Activated CD4-positive, alpha-beta T cell treated with anti-CD3 and anti-CD28 coated beads, Interleukin-2, amount 10 ng/mL, durations not matched to agents 7 days and 5 days (primary cell): ENCODE data around the gene EPHB2. TPM values are rescaled to one million over a fixed set of nuclear protein-coding genes. Genes with fewer than 3 reads are reported as not detected.

Experiments used
- CTCF ChIA-PET: fragments of 350-600 bp; sonication (Branson Sonifier 250); formaldehyde crosslinking; loops from one replicate; lab custom pipeline; 2021; ENCODE audit warnings: antibody characterized with exemption; lab: Charles Lee
- POLR2A ChIA-PET: fragments of 350-600 bp; sonication (Branson Sonifier 250); formaldehyde crosslinking; loops from one replicate; lab custom pipeline; 2021; ENCODE audit warnings: antibody characterized with exemption; lab: Charles Lee
- DNase-seq: peaks from one replicate; pipeline ENCODE4 v3.0.0-alpha.2; 2020
- H3K27ac Mint-ChIP-seq: one replicate; pipeline ENCODE4 v1.8.0; 2021; ENCODE audit warnings: mild to moderate bottlenecking, moderate library complexity, mixed read lengths
- H3K27me3 Mint-ChIP-seq: one replicate; pipeline ENCODE4 v1.8.0; 2021; ENCODE audit warnings: mixed read lengths
- H3K36me3 Mint-ChIP-seq: one replicate; pipeline ENCODE4 v1.8.0; 2021; ENCODE audit warnings: low read depth, mixed read lengths
- H3K4me1 Mint-ChIP-seq: one replicate; pipeline ENCODE4 v1.8.0; 2021; ENCODE audit warnings: mixed read lengths
- H3K4me3 Mint-ChIP-seq: one replicate; pipeline ENCODE4 v1.8.0; 2021; ENCODE audit warnings: mild to moderate bottlenecking, moderate library complexity, mixed read lengths
- H3K9me3 Mint-ChIP-seq: one replicate; pipeline ENCODE4 v1.8.0; 2021; ENCODE audit warnings: mixed read lengths
- total RNA-seq, 2 experiments: library from RNA; stranded (reverse); gene quantifications; one replicate each; pipeline ENCODE4 v1.2.3, GENCODE V29; 2021

The EPHB2 gene
- total RNA-seq, 2 experiments from 2014 or later, result 0.08 TPM; not detected in 1

GRCh38 chr1:22786719-22787489, 76.3 kb downstream of the EPHB2 start:
- H3K36me3 Mint-ChIP-seq, result no peaks in the 10 kb centered on the region
- no peaks in the 10 kb centered on the region for H3K9me3 Mint-ChIP-seq
- ChIA-PET CTCF (no interaction called here), POLR2A (no interaction called here)
- no peak overlapping the region for H3K4me3 Mint-ChIP-seq
- H3K27ac Mint-ChIP-seq, result no peak overlapping the region
- H3K27me3 Mint-ChIP-seq, result peaks cover 5% of the 10 kb centered on the region
- no peaks in the 10 kb centered on the region for H3K4me1 Mint-ChIP-seq
- no peak for DNase-seq

DNA sequence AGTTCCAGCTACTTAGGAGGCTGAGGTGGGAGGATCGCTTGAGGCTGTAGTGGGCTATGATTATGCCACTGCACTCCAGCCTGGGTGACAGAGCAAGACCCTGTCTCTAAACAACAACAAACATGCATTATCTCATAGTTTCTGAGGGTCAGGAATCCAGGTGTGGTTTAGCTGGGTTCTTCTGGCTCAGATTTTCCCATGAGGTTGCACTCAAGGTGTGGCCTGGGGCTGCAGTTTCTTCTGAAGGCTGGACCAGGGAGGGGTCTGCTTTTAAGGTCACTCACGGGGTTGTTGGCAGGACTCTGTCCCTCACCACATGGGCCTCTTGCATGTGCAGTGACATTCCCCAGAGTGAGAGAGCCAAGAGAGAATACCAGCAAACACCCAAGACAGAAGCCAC, 77.0 kb downstream of the EPHB2 start:
- DNase-seq, result no peak
- Mint-ChIP-seq H3K27ac (no peak overlapping the region), H3K4me1 (no peaks in the 10 kb centered on the region), H3K27me3 (peaks cover 5% of the 10 kb centered on the region), H3K9me3 (no peaks in the 10 kb centered on the region), H3K36me3 (no peaks in the 10 kb centered on the region), H3K4me3 (no peak overlapping the region)
- ChIA-PET POLR2A (no interaction called here), CTCF (no interaction called here)

GRCh38 chr1:22788254-22788661, 77.6 kb downstream of the EPHB2 start:
- Mint-ChIP-seq H3K36me3 (no peaks in the 10 kb centered on the region), H3K9me3 (no peaks in the 10 kb centered on the region), H3K27me3 (peaks cover 5% of the 10 kb centered on the region), H3K4me1 (no peaks in the 10 kb centered on the region), H3K4me3 (no peak overlapping the region), H3K27ac (no peak overlapping the region)
- DNase-seq, result no peak
- CTCF ChIA-PET, result no interaction called here
- POLR2A ChIA-PET, result no interaction called here

DNA sequence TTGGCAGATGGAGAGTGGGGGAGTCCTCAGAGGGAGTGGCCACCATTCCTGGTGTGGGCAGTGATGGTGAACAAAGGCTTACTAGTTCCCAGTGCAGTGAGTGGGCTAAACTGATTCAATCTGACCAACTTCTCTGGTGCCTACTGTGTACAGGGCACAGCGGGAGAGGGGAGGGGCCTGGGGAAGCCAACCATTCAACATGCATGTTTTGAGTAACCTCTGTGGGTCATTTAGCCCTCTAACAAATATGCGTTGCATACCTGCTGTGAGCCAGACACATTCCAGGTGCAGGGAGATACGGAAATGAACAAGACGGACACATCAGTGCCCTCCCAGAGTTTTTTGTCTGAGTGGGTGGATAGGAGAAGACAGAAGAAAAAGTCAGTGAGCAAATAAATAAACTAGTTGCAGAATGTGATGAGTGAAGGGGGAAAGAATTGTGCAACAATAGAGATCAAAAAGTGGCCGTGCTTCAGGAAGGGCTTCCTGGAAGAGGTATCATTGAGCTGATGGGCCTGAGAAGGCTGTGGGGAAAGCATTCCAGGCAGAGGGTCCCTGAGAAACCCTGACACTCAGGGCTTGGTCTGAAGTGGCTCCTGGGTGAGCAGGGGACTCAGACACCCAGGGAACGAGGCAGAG, 78.8 kb downstream of the EPHB2 start:
- no peak overlapping the region for H3K27ac Mint-ChIP-seq
- no peak overlapping the region for H3K4me3 Mint-ChIP-seq
- peaks cover 5% of the 10 kb centered on the region for H3K27me3 Mint-ChIP-seq
- no peak for DNase-seq
- H3K4me1 Mint-ChIP-seq, result no peaks in the 10 kb centered on the region
- CTCF ChIA-PET, result interaction anchor here (0.6 kb wide), 1 partner anchor 464 kb away, joined by 3 read pairs; no protein-coding TSS in a partner anchor
- H3K36me3 Mint-ChIP-seq, result no peaks in the 10 kb centered on the region
- POLR2A ChIA-PET, result no interaction called here
- H3K9me3 Mint-ChIP-seq, result no peaks in the 10 kb centered on the region

GRCh38 chr1:22790232-22791008, 79.8 kb downstream of the EPHB2 start:
- peaks cover 5% of the 10 kb centered on the region for H3K27me3 Mint-ChIP-seq
- ChIA-PET CTCF (interaction anchor here (1.4 kb wide), 1 partner anchor 46 kb away, joined by 3 read pairs; no protein-coding TSS in a partner anchor), POLR2A (no interaction called here)
- no peak overlapping the region for H3K4me3 Mint-ChIP-seq
- no peak for DNase-seq
- H3K27ac Mint-ChIP-seq, result no peak overlapping the region
- no peaks in the 10 kb centered on the region for H3K4me1 Mint-ChIP-seq
- H3K9me3 Mint-ChIP-seq, result no peaks in the 10 kb centered on the region
- no peaks in the 10 kb centered on the region for H3K36me3 Mint-ChIP-seq

- Mint-ChIP-seq H3K36me3 (no peaks in the 10 kb centered on the region), H3K27ac (no peak overlapping the region), H3K9me3 (no peaks in the 10 kb centered on the region), H3K27me3 (peaks cover 1% of the 10 kb centered on the region), H3K4me1 (no peaks in the 10 kb centered on the region), H3K4me3 (no peak overlapping the region)
- DNase-seq, result no peak
- CTCF ChIA-PET, result interaction anchor here (1.4 kb wide), 1 partner anchor 44 kb away, joined by 3 read pairs; no protein-coding TSS in a partner anchor
- POLR2A ChIA-PET, result no interaction called here
These were observed 81.2 kb downstream of the EPHB2 start for GRCh38 chr1:22791831-22792347.

GRCh38 chr1:22792396-22793160, 81.9 kb downstream of the EPHB2 start:
- ChIA-PET POLR2A (no interaction called here), CTCF (no interaction called here)
- no peak for DNase-seq
- H3K4me1 Mint-ChIP-seq, result no peaks in the 10 kb centered on the region
- H3K27ac Mint-ChIP-seq, result no peak overlapping the region
- no peaks in the 10 kb centered on the region for H3K36me3 Mint-ChIP-seq
- H3K9me3 Mint-ChIP-seq, result no peaks in the 10 kb centered on the region
- H3K4me3 Mint-ChIP-seq, result no peak overlapping the region
- H3K27me3 Mint-ChIP-seq, result peaks cover 1% of the 10 kb centered on the region

DNA sequence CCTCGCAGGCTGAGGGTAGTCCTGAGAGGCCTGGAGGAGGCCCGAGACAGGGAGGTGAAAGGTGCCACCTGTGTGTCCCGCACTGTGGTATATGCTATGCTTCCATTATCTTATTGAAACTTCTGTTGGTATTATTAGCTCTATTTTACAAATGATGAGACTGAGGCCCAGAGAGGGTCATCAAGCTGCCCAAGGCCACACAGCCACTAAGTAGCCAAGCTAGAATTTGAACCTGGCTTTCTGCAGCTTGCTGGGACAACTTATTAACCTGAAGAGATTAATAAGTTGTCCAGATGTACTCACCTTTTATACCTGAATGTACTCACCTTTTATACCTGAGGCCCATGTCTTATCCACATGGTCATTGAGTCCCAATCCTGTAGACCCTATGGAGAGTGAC, 83.0 kb downstream of the EPHB2 start:
- ChIA-PET POLR2A (no interaction called here), CTCF (no interaction called here)
- H3K27me3 Mint-ChIP-seq, result peaks cover 1% of the 10 kb centered on the region
- no peaks in the 10 kb centered on the region for H3K4me1 Mint-ChIP-seq
- no peak for DNase-seq
- H3K4me3 Mint-ChIP-seq, result no peak overlapping the region
- H3K36me3 Mint-ChIP-seq, result no peaks in the 10 kb centered on the region
- no peak overlapping the region for H3K27ac Mint-ChIP-seq
- H3K9me3 Mint-ChIP-seq, result no peaks in the 10 kb centered on the region

GRCh38 chr1:22794647-22795365, 84.2 kb downstream of the EPHB2 start:
- CTCF ChIA-PET, result no interaction called here
- H3K36me3 Mint-ChIP-seq, result no peaks in the 10 kb centered on the region
- no peak for DNase-seq

GRCh38 chr1:22795366-22795714, 84.7 kb downstream of the EPHB2 start:
- ChIA-PET POLR2A (no interaction called here), CTCF (no interaction called here)
- Mint-ChIP-seq H3K4me1 (no peaks in the 10 kb centered on the region), H3K27ac (no peak overlapping the region), H3K9me3 (no peaks in the 10 kb centered on the region), H3K36me3 (no peaks in the 10 kb centered on the region), H3K27me3 (peaks cover 1% of the 10 kb centered on the region), H3K4me3 (no peak overlapping the region)
- DNase-seq, result no peak

More at GRCh38 chr1:22794647-22795365, 84.2 kb downstream of the EPHB2 start:
- Mint-ChIP-seq H3K27ac (no peak overlapping the region), H3K4me3 (no peak overlapping the region), H3K27me3 (peaks cover 1% of the 10 kb centered on the region), H3K4me1 (no peaks in the 10 kb centered on the region), H3K9me3 (no peaks in the 10 kb centered on the region)
- POLR2A ChIA-PET, result no interaction called here

DNA sequence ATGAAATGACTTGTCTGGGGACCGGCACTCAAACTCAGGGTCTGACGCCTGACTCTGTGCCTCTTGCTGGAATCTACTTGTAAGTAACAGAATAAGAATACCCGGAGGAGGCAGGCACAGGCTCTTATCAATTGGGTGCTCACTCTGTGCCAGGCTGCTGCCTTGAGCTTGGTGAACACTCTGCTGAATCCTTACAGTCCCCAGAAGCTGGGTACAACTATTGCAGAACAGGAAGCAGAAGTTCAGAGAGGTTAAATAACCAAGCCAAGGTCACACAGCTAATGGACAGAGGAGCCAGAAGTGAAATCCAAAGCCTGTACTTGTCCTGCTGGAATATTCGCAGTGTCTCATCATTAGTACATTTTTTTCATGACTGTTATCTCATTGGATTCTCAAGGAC, 86.0 kb downstream of the EPHB2 start:
- H3K9me3 Mint-ChIP-seq, result no peaks in the 10 kb centered on the region
- H3K27me3 Mint-ChIP-seq, result no peaks in the 10 kb centered on the region
- CTCF ChIA-PET, result no interaction called here
- no peak overlapping the region for H3K27ac Mint-ChIP-seq
- POLR2A ChIA-PET, result no interaction called here
- no peak overlapping the region for H3K4me3 Mint-ChIP-seq
- no peak for DNase-seq
- no peaks in the 10 kb centered on the region for H3K4me1 Mint-ChIP-seq
- H3K36me3 Mint-ChIP-seq, result no peaks in the 10 kb centered on the region

- DNase-seq, result no peak
- ChIA-PET CTCF (no interaction called here), POLR2A (no interaction called here)
- Mint-ChIP-seq H3K36me3 (no peaks in the 10 kb centered on the region), H3K4me3 (no peak overlapping the region), H3K27me3 (no peaks in the 10 kb centered on the region), H3K9me3 (no peaks in the 10 kb centered on the region), H3K4me1 (no peaks in the 10 kb centered on the region), H3K27ac (no peak overlapping the region)
These were observed 87.4 kb downstream of the EPHB2 start for GRCh38 chr1:22798083-22798482.
